ENCODE data around the gene P2RX1. TPM values are rescaled to one million over a fixed set of nuclear protein-coding genes. Genes with fewer than 3 reads are reported as not detected.
A peak's percentile ranks its signal among the peaks of the same experiment; 100 is the strongest.

Gene P2RX1
- total RNA-seq, 6 experiments from 2014 or later = 0.50 to 0.78 (median 0.58) TPM; not detected in 1

- WGBS (ENCODE audit: insufficient coverage, low coverage, low lambda C conversion rate, missing lambda C conversion rate) = 25% methylated on average over 2 of the region's 10 CpGs
- intact Hi-C loops (cut with DNase I) = loop anchor here (10.0 kb wide), 2 partner anchors 70 to 140 kb away; no protein-coding TSS in a partner anchor
- ATAC-seq = peak; percentile 97 to 100 (median 98)
- TF ChIP-seq POLR2A (IDR thresholded peaks at IDR 0.05) (no peak), CTCF (IDR thresholded peaks at IDR 0.05) (peak; percentile 78 to 83 (median 79))
- H3K4me1 ChIP-seq = no peaks in the 10 kb centered on the region
- H3K4me3 ChIP-seq = no peak overlapping the region
- no peak overlapping the region for H3K27ac ChIP-seq
- no peaks in the 10 kb centered on the region for H3K36me3 ChIP-seq
- no peaks in the 10 kb centered on the region for H3K9me3 ChIP-seq
- peak; percentile 80 to 85 (median 81) for DNase-seq
- H3K27me3 ChIP-seq = no peaks in the 10 kb centered on the region
These were observed 18.9 kb upstream of the P2RX1 start for GRCh38 chr17:3935140-3935542.

- H3K27me3 ChIP-seq = no peaks in the 10 kb centered on the region
- TF ChIP-seq POLR2A (IDR thresholded peaks at IDR 0.05) (no peak), CTCF (IDR thresholded peaks at IDR 0.05) (no peak)
- H3K4me1 ChIP-seq = no peaks in the 10 kb centered on the region
- no peak overlapping the region for H3K27ac ChIP-seq
- 75% methylated on average over 1 of the region's 1 CpG for WGBS (ENCODE audit: insufficient coverage, low coverage, low lambda C conversion rate, missing lambda C conversion rate)
- ATAC-seq (no peak), DNase-seq (no peak)
- intact Hi-C loops (cut with DNase I) = loop anchor here (10.0 kb wide), 2 partner anchors 75 to 145 kb away; no protein-coding TSS in a partner anchor
- H3K9me3 ChIP-seq = no peaks in the 10 kb centered on the region
- no peak overlapping the region for H3K4me3 ChIP-seq
- H3K36me3 ChIP-seq = no peaks in the 10 kb centered on the region
These were observed 13.5 kb upstream of the P2RX1 start for GRCh38 chr17:3929764-3930163.

GRCh38 chr17:3929181-3929580 is 12.9 kb upstream of the P2RX1 start:
- H3K9me3 ChIP-seq = no peaks in the 10 kb centered on the region
- WGBS (ENCODE audit: insufficient coverage, low coverage, low lambda C conversion rate, missing lambda C conversion rate) = no CpG with 5 or more reads among the region's 12 CpGs
- no peaks in the 10 kb centered on the region for H3K36me3 ChIP-seq
- TF ChIP-seq POLR2A (IDR thresholded peaks at IDR 0.05) (no peak), CTCF (IDR thresholded peaks at IDR 0.05) (no peak)
- no peak for ATAC-seq
- DNase-seq = no peak
- no peak overlapping the region for H3K4me3 ChIP-seq
- H3K4me1 ChIP-seq = no peaks in the 10 kb centered on the region
- intact Hi-C loops (cut with DNase I) = no loop called here
- no peak overlapping the region for H3K27ac ChIP-seq
- H3K27me3 ChIP-seq = no peaks in the 10 kb centered on the region

DNA sequence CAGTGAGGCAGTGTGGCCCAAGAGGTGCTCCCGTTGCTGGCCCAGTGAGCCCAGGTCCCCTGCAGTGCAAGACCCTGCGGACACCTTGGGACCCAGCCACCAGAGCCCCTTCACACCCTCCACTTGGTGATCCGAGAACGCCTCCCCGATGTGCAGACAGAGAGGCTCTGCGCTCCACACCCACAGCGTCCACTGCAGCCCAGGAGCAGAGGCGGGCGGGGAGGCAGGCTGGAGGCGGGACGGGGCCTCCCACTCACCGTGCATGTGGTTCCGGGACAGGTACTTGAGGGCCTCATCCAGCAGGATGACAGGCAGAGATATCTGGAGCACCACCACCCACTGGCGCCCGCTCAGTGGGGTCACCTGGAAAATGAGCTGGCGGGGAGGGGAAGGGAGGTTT is 12.1 kb upstream of the P2RX1 start:
- H3K4me1 ChIP-seq = no peaks in the 10 kb centered on the region
- H3K27me3 ChIP-seq = no peaks in the 10 kb centered on the region
- no peak overlapping the region for H3K4me3 ChIP-seq
- H3K9me3 ChIP-seq = no peaks in the 10 kb centered on the region
- H3K27ac ChIP-seq = no peak overlapping the region
- TF ChIP-seq CTCF (IDR thresholded peaks at IDR 0.05) (no peak), POLR2A (IDR thresholded peaks at IDR 0.05) (no peak)
- WGBS (ENCODE audit: insufficient coverage, low coverage, low lambda C conversion rate, missing lambda C conversion rate) = no CpG with 5 or more reads among the region's 16 CpGs
- intact Hi-C loops (cut with DNase I) = no loop called here
- ATAC-seq = no peak
- no peak for DNase-seq
- no peaks in the 10 kb centered on the region for H3K36me3 ChIP-seq
